ENCODE measurements around the gene PPFIA2. TPM values are rescaled to one million over a fixed set of nuclear protein-coding genes. Genes with fewer than 3 reads are reported as not detected.

Gene PPFIA2
- total and polyA plus RNA-seq, 3 donors from 2014 or later = 10.5 to 22.1 (median 18.3) TPM

GRCh38 chr12:81288651-81289050 is 470.5 kb downstream of the PPFIA2 start:
- TF ChIP-seq CTCF (IDR thresholded peaks at IDR 0.05) (no peak), POLR2A (IDR thresholded peaks at IDR 0.05) (no peak)
- intact Hi-C loops (cut with DNase I; ENCODE audit: low total_unique reads) = no loop called here
- Histone ChIP-seq H3K9me3 (no peaks in the 10 kb centered on the region), H3K36me3 (ENCODE audit: low read depth, missing control alignments) (no peaks in the 10 kb centered on the region), H3K27ac (no peak overlapping the region), H3K27me3 (no peaks in the 10 kb centered on the region), H3K4me3 (no peak overlapping the region), H3K4me1 (no peaks in the 10 kb centered on the region)
- no peak for DNase-seq

GRCh38 chr12:81284137-81284536 is 475.0 kb downstream of the PPFIA2 start:
- H3K27ac ChIP-seq = no peak overlapping the region
- intact Hi-C loops (cut with DNase I; ENCODE audit: low total_unique reads) = no loop called here
- H3K4me3 ChIP-seq = no peak overlapping the region
- H3K27me3 ChIP-seq = no peaks in the 10 kb centered on the region
- no peak for DNase-seq
- no peaks in the 10 kb centered on the region for H3K9me3 ChIP-seq
- TF ChIP-seq CTCF (IDR thresholded peaks at IDR 0.05) (no peak), POLR2A (IDR thresholded peaks at IDR 0.05) (no peak)
- WGBS, 2 donors = 54 to 63% methylated on average over 3 of the region's 3 CpGs
- H3K36me3 ChIP-seq (ENCODE audit: low read depth, missing control alignments) = no peaks in the 10 kb centered on the region
- no peaks in the 10 kb centered on the region for H3K4me1 ChIP-seq

- no peak for DNase-seq
- H3K9me3 ChIP-seq = no peaks in the 10 kb centered on the region
- H3K4me3 ChIP-seq = no peak overlapping the region
- H3K36me3 ChIP-seq (ENCODE audit: low read depth, missing control alignments) = no peaks in the 10 kb centered on the region
- WGBS, 2 donors = 65 to 77% methylated on average over 8 of the region's 8 CpGs
- intact Hi-C loops (cut with DNase I; ENCODE audit: low total_unique reads) = no loop called here
- no peak overlapping the region for H3K27ac ChIP-seq
- H3K4me1 ChIP-seq = no peaks in the 10 kb centered on the region
- no peak for TF ChIP-seq POLR2A (IDR thresholded peaks at IDR 0.05)
- TF ChIP-seq CTCF (IDR thresholded peaks at IDR 0.05) = no peak
- H3K27me3 ChIP-seq = no peaks in the 10 kb centered on the region
Observed at GRCh38 chr12:81274637-81275529, 484.3 kb downstream of the PPFIA2 start.

- TF ChIP-seq POLR2A (IDR thresholded peaks at IDR 0.05) (no peak), CTCF (IDR thresholded peaks at IDR 0.05) (no peak)
- H3K4me3 ChIP-seq = no peak overlapping the region
- 83 to 90% methylated on average over 5 of the region's 5 CpGs for WGBS, 2 donors
- H3K36me3 ChIP-seq (ENCODE audit: low read depth, missing control alignments) = no peaks in the 10 kb centered on the region
- DNase-seq = no peak
- H3K4me1 ChIP-seq = no peaks in the 10 kb centered on the region
- intact Hi-C loops (cut with DNase I; ENCODE audit: low total_unique reads) = no loop called here
- H3K27me3 ChIP-seq = no peaks in the 10 kb centered on the region
- no peaks in the 10 kb centered on the region for H3K9me3 ChIP-seq
- H3K27ac ChIP-seq = no peak overlapping the region
Observed at GRCh38 chr12:81270385-81270784, 488.8 kb downstream of the PPFIA2 start.

- H3K4me3 ChIP-seq = no peak overlapping the region
- no peak overlapping the region for H3K27ac ChIP-seq
- TF ChIP-seq POLR2A (IDR thresholded peaks at IDR 0.05) (no peak), CTCF (IDR thresholded peaks at IDR 0.05) (no peak)
- intact Hi-C loops (cut with DNase I; ENCODE audit: low total_unique reads) = no loop called here
- H3K36me3 ChIP-seq (ENCODE audit: low read depth, missing control alignments) = no peaks in the 10 kb centered on the region
- no peaks in the 10 kb centered on the region for H3K27me3 ChIP-seq
- 85 to 96% methylated on average over 2 of the region's 2 CpGs for WGBS, 2 donors
- H3K9me3 ChIP-seq = no peaks in the 10 kb centered on the region
- no peak for DNase-seq
- H3K4me1 ChIP-seq = no peaks in the 10 kb centered on the region
Observed at GRCh38 chr12:81263072-81263471, 496.1 kb downstream of the PPFIA2 start.
